Right renal cortex interstitium (tissue), 3 donors: ENCODE data around the gene SLIT1. TPM values are rescaled to one million over a fixed set of nuclear protein-coding genes. Genes with fewer than 3 reads are reported as not detected.

Source experiments
- DNase-seq, 3 donors: peaks; one replicate each; pipeline ENCODE4 v3.0.0-alpha.2; 2013; ENCODE audit warnings: low read depth in 3 of 3, low spot score in 2 of 3
- polyA plus RNA-seq, 3 donors: library from polyadenylated mRNA; unstranded; fragments of 120-200 nt; gene quantifications; one replicate each; pipeline ENCODE4 v1.2.1, GENCODE V29; 2013; ENCODE audit not compliant: insufficient read length in 3 of 3

Gene SLIT1
- polyA plus RNA-seq, 3 donors: 5.6 to 6.7 (median 5.8) TPM

DNA sequence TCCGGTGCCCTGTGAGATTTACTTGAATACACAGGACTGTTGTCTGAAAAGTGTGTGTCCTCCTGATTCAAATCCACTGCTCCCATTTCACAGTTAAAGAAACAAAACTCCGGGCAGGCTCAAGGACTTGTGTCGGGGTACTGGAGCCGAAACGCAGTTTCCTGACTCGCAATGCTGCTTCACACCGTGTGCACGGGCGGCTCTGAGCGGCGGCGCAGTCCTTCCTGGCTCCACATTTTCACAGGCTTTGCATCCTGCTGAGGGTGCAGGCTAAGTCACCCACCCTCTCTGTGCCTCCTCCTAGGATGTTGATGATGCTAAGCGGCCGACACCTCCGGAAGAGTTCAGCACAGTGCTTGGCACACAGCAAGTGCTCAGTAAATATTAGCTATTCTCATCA, 65.4 kb downstream of the SLIT1 start:
- DNase-seq: no peak

DNA sequence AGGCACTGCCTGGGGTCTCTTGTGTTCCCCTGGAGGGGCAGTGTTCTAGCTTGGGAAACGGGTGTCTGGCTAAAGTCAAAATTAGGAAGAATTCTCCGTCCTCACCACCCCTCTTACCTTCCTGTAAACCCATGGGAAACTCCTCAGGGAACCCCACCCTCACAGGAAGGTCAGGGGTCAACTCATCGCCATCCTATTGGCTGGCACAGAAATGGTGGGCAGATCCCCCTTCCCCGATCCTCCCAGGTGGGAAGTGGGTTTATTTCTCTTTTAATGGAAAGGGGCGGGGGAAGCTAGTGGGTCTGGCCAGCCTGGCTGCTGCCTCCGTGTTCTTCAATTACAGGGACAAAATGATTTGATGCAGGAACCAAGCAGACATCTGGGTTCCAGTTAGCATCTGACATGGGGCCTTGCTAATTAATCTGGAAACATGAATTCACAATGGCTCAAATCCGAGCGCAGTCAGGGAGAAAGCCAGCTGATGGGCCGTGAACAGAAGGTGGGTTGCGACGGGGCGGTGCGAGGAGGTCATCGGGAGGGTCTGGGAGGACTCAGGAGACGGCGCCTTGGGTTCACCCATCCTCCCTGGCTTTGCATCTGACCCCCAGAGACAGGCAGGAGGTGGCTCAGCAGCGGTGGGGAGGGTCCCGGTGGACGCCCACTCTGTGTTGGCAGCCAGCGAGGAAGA, 66.6 kb downstream of the SLIT1 start:
- no peak for DNase-seq

GRCh38 chr10:97117372-97117771, 68.4 kb downstream of the SLIT1 start:
- no peak for DNase-seq

- no peak for DNase-seq
These were observed 69.1 kb downstream of the SLIT1 start for GRCh38 chr10:97116462-97117162.

GRCh38 chr10:97115846-97116245, 69.9 kb downstream of the SLIT1 start:
- no peak for DNase-seq

GRCh38 chr10:97111615-97112014, 74.1 kb downstream of the SLIT1 start:
- no peak for DNase-seq

- no peak for DNase-seq
These were observed 76.2 kb downstream of the SLIT1 start for GRCh38 chr10:97109547-97109946.

DNA sequence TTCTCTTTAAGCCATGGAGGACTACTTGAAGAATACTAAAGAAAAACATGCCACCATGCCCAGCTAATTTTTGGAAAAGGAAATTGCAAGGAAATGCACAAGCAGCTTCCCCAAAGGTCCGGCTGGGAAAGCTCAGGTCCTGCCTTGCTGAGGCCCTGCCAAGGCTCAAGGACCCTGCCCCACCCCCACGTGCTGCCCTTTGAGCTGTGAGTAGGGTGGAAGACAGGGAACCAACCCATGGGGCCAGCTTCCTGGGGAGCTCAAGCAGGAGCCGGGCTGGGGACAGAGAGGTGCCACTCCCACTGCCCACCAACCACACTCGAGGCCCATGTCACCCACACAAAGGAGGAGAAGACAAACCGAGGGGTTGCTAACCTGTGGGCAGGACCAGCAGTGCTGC, 78.2 kb downstream of the SLIT1 start:
- DNase-seq: no peak

- DNase-seq: no peak
These were observed 79.6 kb downstream of the SLIT1 start for GRCh38 chr10:97106207-97106606.

- no peak for DNase-seq
These were observed 80.5 kb downstream of the SLIT1 start for GRCh38 chr10:97105303-97105702.

GRCh38 chr10:97103316-97104080, 82.3 kb downstream of the SLIT1 start:
- no peak for DNase-seq

- DNase-seq: no peak
These were observed 83.3 kb downstream of the SLIT1 start for GRCh38 chr10:97102441-97102840.

GRCh38 chr10:97101166-97101940, 84.4 kb downstream of the SLIT1 start:
- no peak for DNase-seq

DNA sequence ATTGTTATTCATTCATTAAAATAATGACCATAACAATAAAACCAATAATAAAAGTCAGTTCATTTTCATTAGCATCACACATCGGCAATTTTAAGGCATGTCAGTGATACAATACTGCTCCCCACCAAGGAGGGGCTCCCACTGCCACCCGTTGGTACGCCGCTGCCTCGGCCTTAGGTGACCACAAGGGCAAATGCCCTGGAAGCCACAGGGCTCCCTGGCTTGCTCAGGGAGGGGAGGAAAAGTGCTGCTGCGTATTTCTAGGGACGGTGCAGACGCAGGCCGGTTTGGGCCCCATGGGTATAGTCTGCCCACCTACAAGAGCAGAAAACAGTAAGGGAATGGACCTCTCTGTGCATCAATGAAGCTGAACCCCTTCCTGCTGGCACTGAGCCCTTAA, 85.1 kb downstream of the SLIT1 start:
- DNase-seq: no peak

DNA sequence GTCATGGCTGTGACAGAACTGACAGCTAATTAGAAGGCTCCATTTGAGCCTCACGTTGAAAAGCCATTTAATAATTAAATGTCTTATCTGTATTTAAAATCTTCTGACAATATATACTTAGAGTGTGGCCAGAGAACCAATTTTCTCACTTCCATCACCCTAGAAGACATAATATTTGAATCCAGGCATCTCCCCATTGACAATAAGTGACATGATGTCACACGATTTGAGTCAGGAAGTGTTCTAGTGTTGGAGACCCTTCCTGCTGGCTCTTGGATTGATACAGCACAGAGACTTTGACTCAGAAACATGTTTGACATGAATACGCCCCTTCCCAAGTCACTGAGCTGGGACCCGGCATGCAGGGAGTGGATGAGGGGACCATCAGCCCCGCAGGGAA, 85.9 kb downstream of the SLIT1 start:
- no peak for DNase-seq

- DNase-seq: no peak
These were observed 86.7 kb downstream of the SLIT1 start for GRCh38 chr10:97099089-97099488.

- no peak for DNase-seq
These were observed 88.7 kb downstream of the SLIT1 start for GRCh38 chr10:97097084-97097433.

- no peak for DNase-seq
These were observed 89.3 kb downstream of the SLIT1 start for GRCh38 chr10:97096261-97097083.

- DNase-seq: no peak
These were observed 90.0 kb downstream of the SLIT1 start for GRCh38 chr10:97095701-97096260.

DNA sequence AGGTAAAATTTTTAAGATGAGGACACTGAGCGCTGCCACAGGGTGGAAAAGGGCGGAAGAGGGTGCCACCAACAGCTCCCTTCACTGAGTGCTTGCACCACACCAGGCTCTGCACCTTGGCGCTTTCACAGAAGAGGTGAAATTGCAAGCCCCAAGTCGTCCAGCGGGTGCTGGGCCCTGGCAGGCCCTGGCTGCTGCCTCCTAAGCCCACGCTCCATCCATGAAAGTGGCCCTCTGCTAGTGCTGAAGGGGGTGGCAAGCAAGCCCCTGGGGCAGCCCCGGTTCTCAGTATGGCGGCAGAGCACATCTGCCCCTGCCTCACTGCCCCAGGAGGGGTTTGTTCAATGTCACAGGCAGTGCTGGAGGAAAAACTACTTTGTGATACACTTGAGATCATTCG, 95.1 kb downstream of the SLIT1 start:
- DNase-seq: no peak
